Activated CD8-positive, alpha-beta T cell treated with anti-CD3 and anti-CD28 coated beads for 36 hours (primary cell): ENCODE measurements around the gene ENG. TPM values are rescaled to one million over a fixed set of nuclear protein-coding genes. Genes with fewer than 3 reads are reported as not detected.

Experiments
- ATAC-seq: fragments of 200-7000 bp; cut with Tn5 transposase; one replicate; pipeline ENCODE4 v1.10.0; 2021; ENCODE audit warnings: mild to moderate bottlenecking, moderate library complexity
- CTCF ChIA-PET: fragments of 350-600 bp; sonication (Branson Sonifier 250); formaldehyde crosslinking; loops from one replicate; lab custom pipeline; 2021; ENCODE audit warnings: antibody characterized with exemption; lab: Charles Lee
- POLR2A ChIA-PET: fragments of 350-600 bp; sonication (Branson Sonifier 250); formaldehyde crosslinking; loops from one replicate; lab custom pipeline; 2021; ENCODE audit warnings: antibody characterized with exemption; lab: Charles Lee
- DNase-seq: peaks from one replicate; pipeline ENCODE4 v3.0.0-alpha.2; 2020
- H3K27ac Mint-ChIP-seq: one replicate; pipeline ENCODE4 v1.8.0; 2021; ENCODE audit warnings: mild to moderate bottlenecking, mixed read lengths
- H3K27me3 Mint-ChIP-seq: one replicate; pipeline ENCODE4 v1.8.0; 2021; ENCODE audit warnings: mixed read lengths
- H3K36me3 Mint-ChIP-seq: one replicate; pipeline ENCODE4 v1.8.0; 2021; ENCODE audit warnings: low read depth, mixed read lengths
- H3K4me1 Mint-ChIP-seq: one replicate; pipeline ENCODE4 v1.8.0; 2021; ENCODE audit warnings: low read depth, mixed read lengths
- H3K4me3 Mint-ChIP-seq: one replicate; pipeline ENCODE4 v1.8.0; 2021; ENCODE audit warnings: mild to moderate bottlenecking, moderate library complexity, mixed read lengths
- H3K9me3 Mint-ChIP-seq: one replicate; pipeline ENCODE4 v1.8.0; 2021; ENCODE audit warnings: mixed read lengths
- intact Hi-C: fragments of 100-400 bp; cut with micrococcal nuclease; formaldehyde crosslinking; loops from one replicate; pipeline ENCODE4 v1.10.0; 2022
- total RNA-seq, 2 experiments: library from RNA; stranded (reverse); gene quantifications; one replicate each; pipeline ENCODE4 v1.2.3, GENCODE V29; 2021
- TF ChIP-seq, protein P1 (sequence below): fragments of 200-600 bp; IDR thresholded peaks from one replicate; pipeline ENCODE4 v1.8.0; 2022; ENCODE audit warnings: antibody characterized with exemption, mild to moderate bottlenecking

The ENG gene
- total RNA-seq, 2 experiments from 2014 or later: 14.2 to 15.0 TPM

DNA sequence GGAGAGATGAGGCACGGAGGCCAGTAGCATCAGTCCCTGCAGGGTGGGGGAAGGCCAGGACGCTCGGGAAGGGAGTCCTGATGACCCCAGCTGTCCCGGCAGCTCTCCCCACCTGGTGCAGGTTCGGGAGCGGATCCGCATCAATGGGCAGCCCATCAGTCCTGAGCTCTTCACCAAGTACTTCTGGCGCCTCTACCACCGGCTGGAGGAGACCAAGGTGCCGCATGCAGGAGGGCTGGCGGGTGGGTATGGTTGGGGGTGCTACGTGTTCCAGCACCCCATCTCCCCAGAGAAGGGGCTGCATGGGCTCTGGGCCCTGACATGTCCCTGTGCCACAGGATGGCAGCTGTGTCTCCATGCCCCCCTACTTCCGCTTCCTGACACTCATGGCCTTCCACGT lies 47.6 kb downstream of the ENG start:
- H3K27me3 Mint-ChIP-seq: no peaks in the 10 kb centered on the region
- intact Hi-C loops: no loop called here
- ChIA-PET POLR2A (interaction anchor here (0.7 to 1.3 kb wide), 4 partner anchors 10 to 109 kb away, joined by 3 read pairs; no protein-coding TSS in a partner anchor), CTCF (interaction anchor here (2.6 kb wide), 1 partner anchor 37 kb away, joined by 6 read pairs; no protein-coding TSS in a partner anchor)
- peaks cover 19% of the 10 kb centered on the region for H3K4me1 Mint-ChIP-seq
- no peak overlapping the region for H3K27ac Mint-ChIP-seq
- H3K9me3 Mint-ChIP-seq: no peaks in the 10 kb centered on the region
- H3K4me3 Mint-ChIP-seq: no peak overlapping the region
- TF ChIP-seq, protein P1, sequence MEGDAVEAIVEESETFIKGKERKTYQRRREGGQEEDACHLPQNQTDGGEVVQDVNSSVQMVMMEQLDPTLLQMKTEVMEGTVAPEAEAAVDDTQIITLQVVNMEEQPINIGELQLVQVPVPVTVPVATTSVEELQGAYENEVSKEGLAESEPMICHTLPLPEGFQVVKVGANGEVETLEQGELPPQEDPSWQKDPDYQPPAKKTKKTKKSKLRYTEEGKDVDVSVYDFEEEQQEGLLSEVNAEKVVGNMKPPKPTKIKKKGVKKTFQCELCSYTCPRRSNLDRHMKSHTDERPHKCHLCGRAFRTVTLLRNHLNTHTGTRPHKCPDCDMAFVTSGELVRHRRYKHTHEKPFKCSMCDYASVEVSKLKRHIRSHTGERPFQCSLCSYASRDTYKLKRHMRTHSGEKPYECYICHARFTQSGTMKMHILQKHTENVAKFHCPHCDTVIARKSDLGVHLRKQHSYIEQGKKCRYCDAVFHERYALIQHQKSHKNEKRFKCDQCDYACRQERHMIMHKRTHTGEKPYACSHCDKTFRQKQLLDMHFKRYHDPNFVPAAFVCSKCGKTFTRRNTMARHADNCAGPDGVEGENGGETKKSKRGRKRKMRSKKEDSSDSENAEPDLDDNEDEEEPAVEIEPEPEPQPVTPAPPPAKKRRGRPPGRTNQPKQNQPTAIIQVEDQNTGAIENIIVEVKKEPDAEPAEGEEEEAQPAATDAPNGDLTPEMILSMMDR: no peak
- peaks cover 42% of the 10 kb centered on the region for H3K36me3 Mint-ChIP-seq
- ATAC-seq (no peak), DNase-seq (no peak)

DNA sequence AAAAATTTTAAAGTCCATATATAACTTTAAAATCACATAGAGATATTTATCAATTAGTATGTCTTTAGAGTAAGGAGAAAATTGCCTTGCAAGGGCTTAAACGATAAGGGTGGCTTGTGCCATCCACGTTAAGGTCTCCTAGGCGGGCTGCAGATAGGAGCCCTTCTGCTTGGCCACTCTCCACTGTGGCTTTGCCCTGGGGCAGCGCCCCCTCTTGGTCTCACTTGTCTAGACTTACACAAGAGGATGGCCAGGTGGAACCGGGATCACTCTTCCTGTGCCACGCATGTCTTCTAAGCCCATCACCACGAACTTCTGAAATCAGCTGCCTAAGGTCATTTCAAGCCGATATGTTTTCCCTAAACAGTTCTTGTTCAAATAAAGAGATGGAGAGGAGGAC lies 48.8 kb downstream of the ENG start:
- H3K4me3 Mint-ChIP-seq: no peak overlapping the region
- peaks cover 25% of the 10 kb centered on the region for H3K4me1 Mint-ChIP-seq
- POLR2A ChIA-PET: interaction anchor here (0.6 to 1.1 kb wide), 2 partner anchors 39 to 67 kb away, joined by 3 read pairs; no protein-coding TSS in a partner anchor
- H3K9me3 Mint-ChIP-seq: no peaks in the 10 kb centered on the region
- H3K27me3 Mint-ChIP-seq: no peaks in the 10 kb centered on the region
- TF ChIP-seq, protein P1: peak; percentile 47
- intact Hi-C loops: no loop called here
- peaks cover 37% of the 10 kb centered on the region for H3K36me3 Mint-ChIP-seq
- CTCF ChIA-PET: interaction anchor here (1.1 to 2.6 kb wide), 4 partner anchors 18 to 71 kb away, joined by 3 to 13 read pairs (median 5); partner anchors contain the start of gene TOR2A
- peak; percentile 71 for DNase-seq
- no peak for ATAC-seq
- H3K27ac Mint-ChIP-seq: peak overlapping the region; percentile 71

DNA sequence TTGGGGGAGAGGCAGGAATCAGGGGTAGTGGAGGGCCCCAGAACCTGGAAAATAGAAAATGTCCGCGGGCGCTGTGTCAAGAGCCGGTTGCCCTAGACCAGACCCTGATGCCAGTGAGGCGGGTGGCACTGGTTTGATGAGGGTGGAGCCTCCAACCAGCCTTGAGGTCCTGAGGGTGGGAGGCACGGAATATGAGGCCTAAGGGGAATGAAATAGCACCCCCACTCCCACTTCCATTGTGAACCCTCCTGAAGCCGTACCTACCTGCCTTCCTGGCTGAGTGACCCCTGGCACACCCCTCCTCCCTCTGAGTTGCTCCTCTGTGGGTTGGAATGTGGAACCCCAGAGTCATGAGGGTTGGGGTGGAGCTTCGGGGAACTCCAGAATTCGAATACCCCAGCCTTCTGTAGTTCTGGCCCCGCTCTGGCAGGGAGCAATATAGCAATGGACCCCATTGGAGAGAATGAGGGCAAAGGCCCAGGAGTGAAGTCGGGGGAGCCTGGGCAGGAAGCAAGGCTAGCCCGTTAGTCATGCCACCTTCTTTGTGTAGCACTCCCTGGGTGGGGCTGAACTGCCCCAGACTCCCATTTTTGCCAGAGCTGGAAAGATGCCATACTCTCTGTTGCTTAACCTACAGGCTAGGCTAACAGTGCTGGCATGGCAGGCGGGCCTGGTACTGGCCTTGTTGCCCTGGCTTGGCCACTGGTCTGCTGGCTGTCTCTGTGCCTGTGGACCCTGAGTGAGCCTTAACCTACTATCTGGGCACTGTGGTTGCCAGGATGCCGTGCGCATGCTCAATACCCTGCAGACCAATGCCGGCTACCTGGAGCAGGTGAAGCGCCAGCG lies 50.7 kb downstream of the ENG start:
- no peaks in the 10 kb centered on the region for H3K27me3 Mint-ChIP-seq
- ATAC-seq (no peak), DNase-seq (peak; percentile 41)
- H3K4me3 Mint-ChIP-seq: peak overlapping the region; percentile 99
- ChIA-PET CTCF (interaction anchor here (1.2 to 2.4 kb wide), 3 partner anchors 18 to 113 kb away, joined by 4 to 13 read pairs (median 4); partner anchors contain the start of genes CDK9 and ST6GALNAC4), POLR2A (interaction anchor here (0.6 to 2.6 kb wide), 15 partner anchors 10 to 356 kb away, joined by 3 to 11 read pairs (median 4); partner anchors contain the start of genes CDK9, PTRH1, SH2D3C and TTC16)
- H3K36me3 Mint-ChIP-seq: peaks cover 27% of the 10 kb centered on the region
- intact Hi-C loops: loop anchor here (5.0 kb wide), 1 partner anchor 64 kb away; no protein-coding TSS in a partner anchor
- H3K9me3 Mint-ChIP-seq: no peaks in the 10 kb centered on the region
- TF ChIP-seq, protein P1: no peak
- peak overlapping the region; percentile 97 for H3K27ac Mint-ChIP-seq
- peaks cover 25% of the 10 kb centered on the region for H3K4me1 Mint-ChIP-seq

DNA sequence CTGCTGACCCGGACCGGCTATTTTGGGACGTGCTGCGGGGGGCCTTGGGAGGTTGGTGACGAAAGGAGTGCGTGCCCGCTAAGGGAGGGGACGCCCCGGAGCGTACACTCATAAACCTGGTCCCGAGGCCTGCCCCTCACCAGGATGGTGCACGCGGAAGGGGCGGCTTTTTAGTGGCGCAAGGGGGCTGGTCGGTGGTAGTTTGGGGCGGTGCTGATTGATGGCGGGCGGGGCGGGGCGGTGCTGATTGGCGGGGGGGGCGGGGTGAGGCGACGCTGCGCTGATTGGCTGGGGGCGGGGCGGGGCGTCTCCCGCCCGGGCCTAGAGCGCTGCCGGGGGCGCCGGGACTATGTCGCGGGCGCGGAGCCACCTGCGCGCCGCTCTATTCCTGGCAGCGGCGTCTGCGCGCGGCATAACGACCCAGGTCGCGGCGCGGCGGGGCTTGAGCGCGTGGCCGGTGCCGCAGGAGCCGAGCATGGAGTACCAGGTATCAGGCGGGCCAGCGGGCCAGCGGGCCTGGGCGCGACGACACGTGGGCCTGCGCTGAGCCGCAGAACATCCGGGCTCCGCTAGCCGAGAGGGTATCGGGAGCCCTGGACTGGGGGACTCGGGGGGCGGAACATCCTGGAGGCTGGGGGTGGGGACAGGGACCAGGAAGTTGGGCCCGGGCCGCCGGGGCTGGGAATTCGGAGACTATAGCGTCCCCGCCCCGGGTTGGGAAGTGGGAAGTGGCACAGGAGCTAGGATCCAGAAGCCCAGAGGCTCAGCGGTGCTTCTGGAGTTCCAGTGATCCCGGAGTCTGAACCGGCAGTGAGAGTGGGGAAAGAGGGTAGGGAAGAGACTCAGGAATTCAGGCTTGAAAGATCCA lies 51.6 kb downstream of the ENG start, which contains the start of gene FPGS:
TSS of gene FPGS (plus strand) at position 307 of the 868 bp plus-strand sequence. CDS start at position 350, 43 bp downstream.
- TF ChIP-seq, protein P1: no peak
- intact Hi-C loops: loop anchor here (5.0 kb wide), 1 partner anchor 64 kb away; no protein-coding TSS in a partner anchor
- DNase-seq (peak; percentile 92), ATAC-seq (peak; percentile 87)
- POLR2A ChIA-PET: interaction anchor here (0.6 to 2.6 kb wide), 15 partner anchors 9 to 126 kb away, joined by 3 to 11 read pairs (median 4); partner anchors contain the start of genes CDK9, PTRH1, SH2D3C and TTC16
- Mint-ChIP-seq H3K27me3 (no peaks in the 10 kb centered on the region), H3K4me1 (peaks cover 26% of the 10 kb centered on the region), H3K4me3 (peak within 1 kb of the TSS; percentile 99), H3K27ac (peak within 1 kb of the TSS; percentile 97), H3K36me3 (peaks cover 24% of the 10 kb centered on the region), H3K9me3 (no peaks in the 10 kb centered on the region)
- CTCF ChIA-PET: interaction anchor here (0.9 to 2.8 kb wide), 4 partner anchors 67 to 118 kb away, joined by 3 to 17 read pairs (median 4); partner anchors contain the start of gene ST6GALNAC4
